ENCODE measurements around the gene CCDC71. TPM values are rescaled to one million over a fixed set of nuclear protein-coding genes. Genes with fewer than 3 reads are reported as not detected.

The CCDC71 gene
- total and polyA plus RNA-seq, 5 donors, result 12.0 to 15.4 (median 13.9) TPM

DNA sequence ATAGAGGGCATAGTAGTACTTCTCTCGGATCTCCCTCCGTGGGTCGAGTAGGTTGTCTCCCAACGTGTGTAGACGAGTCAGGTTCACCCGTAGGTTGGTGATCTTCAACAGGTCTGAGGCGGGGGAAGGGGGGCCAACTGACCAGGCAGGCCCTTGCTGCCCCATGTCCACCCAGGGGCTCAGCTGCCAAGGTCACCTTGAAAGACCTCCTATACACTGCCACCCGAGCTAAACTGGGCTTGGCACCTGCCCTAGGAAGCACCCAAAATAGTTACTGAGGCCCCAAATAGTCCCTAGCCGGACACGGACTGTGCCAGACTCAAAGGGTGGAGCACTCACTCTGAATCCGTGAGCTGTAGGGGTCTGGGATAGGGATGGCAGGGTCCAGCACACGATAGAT, 35.1 kb downstream of the CCDC71 start:
- Histone ChIP-seq H3K4me3 (ENCODE audit: low read length) (no peak overlapping the region), H3K4me1 (ENCODE audit: control insufficient read depth, insufficient read depth, low read length) (peaks cover 12% of the 10 kb centered on the region), H3K27me3 (ENCODE audit: control insufficient read depth, insufficient read depth) (no peaks in the 10 kb centered on the region), H3K9me3 (ENCODE audit: control insufficient read depth, low read length) (no peaks in the 10 kb centered on the region), H3K27ac (ENCODE audit: low read length) (peak overlapping the region; percentile 92)
- intact Hi-C loops (cut with DNase I), result no loop called here
- no peak for ATAC-seq
- 58% methylated on average over 12 of the region's 12 CpGs for WGBS
- peak in 2 of 3 donors; percentile 39 to 51 for DNase-seq

DNA sequence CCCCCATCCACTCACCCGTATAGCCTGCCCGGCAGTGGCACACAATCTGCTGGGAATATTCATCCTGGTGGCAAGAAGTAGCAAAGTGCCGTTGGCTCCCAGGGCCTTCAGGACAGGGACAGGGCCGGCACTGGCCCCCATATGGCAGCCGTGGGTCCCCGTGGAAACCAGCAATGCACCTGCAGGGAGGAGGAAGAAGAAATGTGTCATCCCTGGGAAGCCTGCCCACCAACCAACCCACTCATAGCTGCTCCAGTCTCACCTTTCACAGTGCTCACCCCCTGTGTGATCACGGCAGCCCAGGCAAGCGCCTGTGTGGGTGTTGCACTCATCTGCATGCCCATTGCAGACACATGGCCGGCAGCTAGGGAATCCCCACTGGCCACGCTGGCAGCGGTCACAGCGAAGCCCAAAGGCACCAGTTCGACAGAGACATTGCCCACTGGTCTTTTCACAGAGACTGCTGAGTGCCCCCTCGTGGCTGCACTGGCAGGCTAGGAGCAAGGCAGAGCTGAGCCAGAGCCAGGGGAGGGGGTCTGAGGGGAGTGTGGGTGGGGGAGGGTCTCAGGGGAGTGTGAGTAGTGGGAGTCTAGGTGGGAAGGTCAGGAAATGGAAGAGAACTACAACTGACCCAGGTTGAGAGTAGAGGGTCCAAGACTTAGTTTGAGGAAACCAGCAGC, 41.0 kb downstream of the CCDC71 start:
- 78% methylated on average over 14 of the region's 14 CpGs for WGBS
- Histone ChIP-seq H3K9me3 (ENCODE audit: control insufficient read depth, low read length) (no peaks in the 10 kb centered on the region), H3K27me3 (ENCODE audit: control insufficient read depth, insufficient read depth) (no peaks in the 10 kb centered on the region), H3K4me3 (ENCODE audit: low read length) (no peak overlapping the region), H3K4me1 (ENCODE audit: control insufficient read depth, insufficient read depth, low read length) (peaks cover under 1% of the 10 kb centered on the region), H3K27ac (ENCODE audit: low read length) (no peak overlapping the region)
- ATAC-seq (no peak), DNase-seq (peak in 1 of 3 donors; percentile 41)
- intact Hi-C loops (cut with DNase I), result no loop called here

DNA sequence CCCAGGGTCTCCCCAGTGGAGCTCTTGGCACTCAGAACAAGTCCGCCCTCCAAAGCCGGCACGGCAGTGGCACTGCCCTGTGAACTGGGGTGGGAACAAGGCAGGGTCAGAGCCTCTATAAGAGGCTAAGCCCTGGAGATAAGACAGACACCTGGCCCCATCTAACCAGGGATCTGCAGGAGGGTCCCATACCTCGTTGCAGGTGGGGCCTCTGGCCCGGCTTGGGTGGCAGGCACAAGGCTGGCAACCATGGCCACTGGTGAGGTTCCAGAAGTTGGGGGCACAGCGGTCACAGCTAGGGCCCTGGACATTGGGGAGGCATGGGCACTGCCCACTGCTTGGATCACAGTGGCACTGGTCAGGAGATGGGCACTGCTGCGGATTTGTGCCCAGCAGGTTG, 41.9 kb downstream of the CCDC71 start:
- Histone ChIP-seq H3K9me3 (ENCODE audit: control insufficient read depth, low read length) (no peaks in the 10 kb centered on the region), H3K27ac (ENCODE audit: low read length) (no peak overlapping the region), H3K4me1 (ENCODE audit: control insufficient read depth, insufficient read depth, low read length) (peaks cover 6% of the 10 kb centered on the region), H3K4me3 (ENCODE audit: low read length) (no peak overlapping the region), H3K27me3 (ENCODE audit: control insufficient read depth, insufficient read depth) (no peaks in the 10 kb centered on the region)
- ATAC-seq (no peak), DNase-seq (peak in 1 of 3 donors; percentile 43)
- intact Hi-C loops (cut with DNase I), result no loop called here
- WGBS, result 93% methylated on average over 7 of the region's 7 CpGs

DNA sequence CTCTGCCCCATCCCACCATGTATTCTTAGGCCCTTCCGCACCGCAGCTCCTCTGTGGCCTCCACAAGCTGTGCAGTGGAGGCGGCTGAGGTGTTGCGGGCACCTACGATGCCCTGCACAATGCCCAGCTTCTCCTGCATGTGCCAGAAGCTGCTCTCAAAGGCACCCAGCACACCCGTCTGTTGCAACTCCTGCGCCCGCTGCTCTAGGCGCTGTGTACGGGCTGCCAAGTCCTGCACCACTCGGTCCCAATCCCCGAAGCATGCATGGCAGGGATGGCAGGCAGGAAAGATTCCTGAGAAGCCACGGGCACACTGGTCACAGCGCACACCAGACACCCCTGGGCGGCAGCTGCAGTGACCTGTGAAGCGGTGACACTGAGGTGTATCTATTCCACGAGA, 42.4 kb downstream of the CCDC71 start:
- WGBS, result 94% methylated on average over 17 of the region's 17 CpGs
- Histone ChIP-seq H3K9me3 (ENCODE audit: control insufficient read depth, low read length) (no peaks in the 10 kb centered on the region), H3K4me1 (ENCODE audit: control insufficient read depth, insufficient read depth, low read length) (peaks cover 7% of the 10 kb centered on the region), H3K27me3 (ENCODE audit: control insufficient read depth, insufficient read depth) (no peaks in the 10 kb centered on the region), H3K27ac (ENCODE audit: low read length) (no peak overlapping the region), H3K4me3 (ENCODE audit: low read length) (no peak overlapping the region)
- ATAC-seq (no peak), DNase-seq (peak in 1 of 3 donors; percentile 24)
- intact Hi-C loops (cut with DNase I), result no loop called here

DNA sequence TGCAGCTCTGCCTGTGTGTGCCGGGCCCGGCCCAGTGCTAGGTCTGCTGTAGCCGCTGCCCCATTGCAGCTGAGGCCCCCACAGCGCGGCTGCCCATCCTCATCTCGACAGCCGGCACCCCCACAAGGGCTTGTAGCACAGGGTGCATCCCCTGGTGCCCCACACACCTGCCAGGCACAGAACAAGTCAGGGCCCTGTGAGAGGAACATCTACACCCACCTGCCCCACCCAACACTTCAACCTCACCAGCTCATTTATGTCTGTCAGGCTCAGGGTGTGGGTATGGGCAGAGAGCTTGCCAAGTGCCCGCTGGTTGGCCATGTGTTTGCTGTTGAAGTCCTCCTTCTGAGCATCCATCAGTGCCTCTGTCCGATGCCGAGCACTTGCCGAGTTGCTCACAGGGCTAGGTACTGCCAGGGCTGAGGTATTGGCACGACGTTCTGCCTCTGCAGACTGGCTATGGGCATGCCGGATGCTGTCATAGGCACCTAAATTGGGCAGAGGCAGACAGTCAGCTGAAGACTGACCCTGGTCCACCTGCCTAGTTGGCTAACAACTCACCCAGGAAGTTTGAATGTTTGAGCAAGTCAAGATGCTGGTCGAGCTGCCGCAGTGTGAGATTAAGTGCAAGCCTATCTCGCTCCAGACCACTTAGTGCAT, 43.1 kb downstream of the CCDC71 start:
- Histone ChIP-seq H3K27me3 (ENCODE audit: control insufficient read depth, insufficient read depth) (no peaks in the 10 kb centered on the region), H3K27ac (ENCODE audit: low read length) (no peak overlapping the region), H3K9me3 (ENCODE audit: control insufficient read depth, low read length) (no peaks in the 10 kb centered on the region), H3K4me1 (ENCODE audit: control insufficient read depth, insufficient read depth, low read length) (peaks cover 7% of the 10 kb centered on the region), H3K4me3 (ENCODE audit: low read length) (no peak overlapping the region)
- WGBS, result 89% methylated on average over 17 of the region's 17 CpGs
- ATAC-seq (no peak), DNase-seq (peak in 1 of 3 donors; percentile 36)
- intact Hi-C loops (cut with DNase I), result no loop called here

DNA sequence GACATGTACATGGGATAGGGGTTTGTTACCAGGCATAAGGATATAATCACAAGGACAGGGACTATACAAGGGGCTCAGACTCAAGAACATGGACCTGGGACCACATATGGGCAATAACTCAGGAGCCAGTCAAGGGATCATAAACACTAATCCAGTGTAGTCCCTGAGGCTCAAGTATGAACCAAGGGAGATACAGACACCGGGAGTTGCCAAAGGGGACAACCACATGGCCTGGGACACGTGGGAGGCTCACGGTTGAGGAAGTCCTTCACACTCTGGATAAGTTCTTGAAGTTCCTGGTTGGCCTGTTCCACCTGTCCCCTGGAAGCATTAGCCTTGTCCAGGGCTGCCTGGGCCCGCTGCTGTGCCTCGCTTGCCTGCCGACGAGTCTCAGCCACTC, 43.7 kb downstream of the CCDC71 start:
- ATAC-seq (no peak), DNase-seq (no peak)
- Histone ChIP-seq H3K9me3 (ENCODE audit: control insufficient read depth, low read length) (no peaks in the 10 kb centered on the region), H3K27me3 (ENCODE audit: control insufficient read depth, insufficient read depth) (no peaks in the 10 kb centered on the region), H3K4me1 (ENCODE audit: control insufficient read depth, insufficient read depth, low read length) (peaks cover 7% of the 10 kb centered on the region), H3K4me3 (ENCODE audit: low read length) (no peak overlapping the region), H3K27ac (ENCODE audit: low read length) (no peak overlapping the region)
- intact Hi-C loops (cut with DNase I), result no loop called here
- WGBS, result 75% methylated on average over 7 of the region's 7 CpGs

DNA sequence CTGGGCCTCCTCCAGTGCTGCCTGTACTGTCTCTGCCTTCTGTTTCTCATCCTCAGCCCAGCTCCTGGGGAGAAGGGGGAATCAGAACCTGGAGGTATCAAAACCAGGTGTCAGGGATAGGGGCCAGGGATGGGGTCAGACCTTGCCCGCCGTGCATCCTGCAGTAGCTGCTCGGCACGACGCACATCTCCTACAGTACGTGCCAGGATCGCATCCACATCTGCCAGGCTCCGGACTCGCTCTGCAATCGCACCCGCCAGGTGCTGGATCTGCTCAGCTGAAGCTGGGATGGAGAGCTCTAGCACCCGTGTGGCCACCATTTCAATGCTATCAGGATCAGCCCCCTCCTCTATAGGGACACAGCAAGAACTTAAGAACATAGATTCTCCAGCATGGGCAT, 44.1 kb downstream of the CCDC71 start:
- no peaks in the 10 kb centered on the region for H3K27me3 ChIP-seq (ENCODE audit: control insufficient read depth, insufficient read depth)
- DNase-seq (peak in 1 of 3 donors; percentile 60), ATAC-seq (no peak)
- no peak overlapping the region for H3K27ac ChIP-seq (ENCODE audit: low read length)
- H3K4me1 ChIP-seq (ENCODE audit: control insufficient read depth, insufficient read depth, low read length), result peaks cover 7% of the 10 kb centered on the region
- no peak overlapping the region for H3K4me3 ChIP-seq (ENCODE audit: low read length)
- no peaks in the 10 kb centered on the region for H3K9me3 ChIP-seq (ENCODE audit: control insufficient read depth, low read length)
- intact Hi-C loops (cut with DNase I), result no loop called here
- WGBS, result 95% methylated on average over 12 of the region's 12 CpGs

DNA sequence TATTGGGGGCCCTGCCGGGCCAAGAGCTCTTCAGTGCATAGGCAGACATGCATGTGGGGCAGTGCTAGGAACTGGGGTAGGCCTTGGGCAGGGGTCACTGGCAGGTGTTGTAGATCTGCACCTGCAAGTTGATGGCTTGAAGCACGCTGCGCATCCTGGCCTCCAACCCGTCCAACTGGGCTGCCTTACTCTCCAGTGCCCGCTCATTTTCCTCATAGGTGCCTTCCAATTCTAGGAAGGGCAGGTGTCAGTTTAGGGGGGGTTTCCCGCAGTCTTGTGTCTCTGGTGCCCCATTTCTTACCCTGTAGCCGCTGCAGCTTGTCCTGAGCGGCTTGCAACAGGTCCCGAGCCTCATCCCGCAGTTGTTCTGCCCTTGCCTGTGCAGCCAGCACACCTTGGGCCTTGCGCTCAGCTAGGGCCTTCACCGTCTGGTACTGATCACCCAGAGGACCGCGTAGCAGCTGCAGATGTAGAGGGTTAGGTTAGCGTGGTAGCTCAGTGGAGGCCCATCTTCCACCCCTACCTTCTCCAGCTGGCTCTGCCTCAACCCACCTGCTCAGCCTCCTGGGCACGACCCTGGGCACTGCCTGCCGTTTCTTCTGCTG, 44.9 kb downstream of the CCDC71 start:
- H3K9me3 ChIP-seq (ENCODE audit: control insufficient read depth, low read length), result no peaks in the 10 kb centered on the region
- 76% methylated on average over 17 of the region's 17 CpGs for WGBS
- intact Hi-C loops (cut with DNase I), result no loop called here
- ATAC-seq (no peak), DNase-seq (peak in 1 of 3 donors; percentile 57)
- H3K27ac ChIP-seq (ENCODE audit: low read length), result peak overlapping the region; percentile 96
- H3K27me3 ChIP-seq (ENCODE audit: control insufficient read depth, insufficient read depth), result no peaks in the 10 kb centered on the region
- H3K4me1 ChIP-seq (ENCODE audit: control insufficient read depth, insufficient read depth, low read length), result peaks cover 7% of the 10 kb centered on the region
- H3K4me3 ChIP-seq (ENCODE audit: low read length), result peak overlapping the region; percentile 64

DNA sequence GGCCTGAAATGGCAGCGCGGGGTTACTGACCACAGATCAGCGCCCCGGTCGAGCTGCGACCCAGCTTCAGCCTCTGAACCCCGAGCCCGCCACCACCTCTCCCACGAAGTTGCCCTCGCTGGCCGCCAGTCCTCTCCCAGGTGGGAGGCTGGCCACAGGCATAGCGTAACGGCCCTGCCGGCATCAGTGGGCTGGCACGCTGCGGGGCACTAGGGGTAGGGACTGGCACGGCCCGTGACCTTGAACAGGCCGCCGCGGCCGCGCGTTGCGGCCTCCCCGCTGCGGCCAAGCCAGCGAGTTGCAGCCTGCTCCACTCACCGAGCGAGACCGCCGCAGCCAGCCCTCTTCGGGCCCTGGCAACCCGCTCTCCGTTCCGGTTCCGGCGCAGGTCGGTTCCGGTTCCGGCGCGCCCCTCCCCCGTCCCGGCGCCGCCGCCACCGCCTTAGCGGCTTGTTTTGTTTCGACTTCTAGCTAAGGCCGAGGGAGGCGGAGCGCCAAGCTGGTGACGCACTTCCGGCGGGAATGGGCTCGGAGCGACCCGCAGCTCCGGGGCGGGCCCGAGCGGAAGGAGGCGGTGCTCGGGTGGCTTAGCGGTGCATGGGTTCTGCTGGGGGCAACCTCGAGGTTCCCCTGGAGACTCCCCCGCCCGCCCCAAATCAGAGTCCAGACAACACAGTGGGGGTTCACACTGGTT, 45.5 kb downstream of the CCDC71 start, which contains the start of gene USP19:
USP19 (minus strand) TSS at position 386 of the 694 bp plus-strand sequence. CDS start 1,678 bp downstream, outside the sequence.
- whole genome bisulfite sequencing, result under 1% methylated on average over 70 of the region's 70 CpGs

DNA sequence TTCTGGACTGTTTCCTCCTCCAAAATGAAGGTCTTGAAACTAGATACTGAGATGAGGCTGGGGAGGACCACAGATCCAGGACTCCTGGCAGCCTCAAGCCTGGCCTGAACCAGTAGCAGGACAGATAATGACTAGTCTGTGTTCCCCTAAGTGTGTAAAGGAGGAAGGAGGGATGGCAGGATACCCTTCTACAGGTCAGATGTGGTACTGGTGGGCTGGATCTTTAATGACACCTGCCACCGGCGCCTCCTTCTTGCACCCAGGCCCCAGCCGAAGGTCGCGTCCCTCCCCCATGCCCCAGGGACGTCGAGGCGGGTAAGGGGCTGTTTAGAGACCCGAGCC, 46.1 kb downstream of the CCDC71 start:
- DNase-seq (no peak), ATAC-seq (no peak)
- peak overlapping the region; percentile 64 for H3K4me3 ChIP-seq (ENCODE audit: low read length)
- H3K4me1 ChIP-seq (ENCODE audit: control insufficient read depth, insufficient read depth, low read length), result peaks cover 7% of the 10 kb centered on the region
- intact Hi-C loops (cut with DNase I), result no loop called here
- H3K9me3 ChIP-seq (ENCODE audit: control insufficient read depth, low read length), result no peaks in the 10 kb centered on the region
- peak overlapping the region; percentile 96 for H3K27ac ChIP-seq (ENCODE audit: low read length)
- 0% methylated on average over 9 of the region's 9 CpGs for WGBS
- H3K27me3 ChIP-seq (ENCODE audit: control insufficient read depth, insufficient read depth), result no peaks in the 10 kb centered on the region

More for the DNA sequence above, 45.5 kb downstream of the CCDC71 start, which contains the start of gene USP19:
- Histone ChIP-seq H3K4me3 (ENCODE audit: low read length) (peak within 1 kb of the TSS; percentile 64), H3K4me1 (ENCODE audit: control insufficient read depth, insufficient read depth, low read length) (peaks cover 7% of the 10 kb centered on the region), H3K27ac (ENCODE audit: low read length) (peak within 1 kb of the TSS; percentile 96), H3K27me3 (ENCODE audit: control insufficient read depth, insufficient read depth) (no peaks in the 10 kb centered on the region), H3K9me3 (ENCODE audit: control insufficient read depth, low read length) (no peaks in the 10 kb centered on the region)
- intact Hi-C loops (cut with DNase I), result no loop called here
- peak; percentile 96 to 99 (median 99) for DNase-seq
- peak; percentile 91 to 92 for ATAC-seq

DNA sequence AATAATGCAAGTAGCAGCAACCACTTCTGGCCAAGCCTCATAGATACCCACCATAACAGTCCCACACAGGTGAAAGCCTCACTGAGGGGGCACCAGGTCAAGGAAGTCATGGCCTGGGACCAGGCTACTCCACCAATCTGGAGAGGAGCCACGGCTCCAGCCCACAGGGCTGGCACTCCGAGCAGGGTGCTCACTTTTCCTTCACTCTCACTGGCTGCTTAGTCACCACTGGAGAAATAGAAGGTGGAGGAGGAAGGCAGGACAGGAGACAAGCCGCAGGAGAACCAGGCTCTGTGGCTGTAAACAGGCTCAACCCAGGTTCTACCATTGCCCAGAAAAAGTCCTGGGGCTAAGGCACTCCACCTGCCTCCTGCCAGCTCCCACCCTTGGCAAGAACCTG, 46.7 kb downstream of the CCDC71 start:
- Histone ChIP-seq H3K9me3 (ENCODE audit: control insufficient read depth, low read length) (no peaks in the 10 kb centered on the region), H3K27ac (ENCODE audit: low read length) (peak overlapping the region; percentile 96), H3K27me3 (ENCODE audit: control insufficient read depth, insufficient read depth) (no peaks in the 10 kb centered on the region), H3K4me3 (ENCODE audit: low read length) (peak overlapping the region; percentile 64), H3K4me1 (ENCODE audit: control insufficient read depth, insufficient read depth, low read length) (peaks cover 7% of the 10 kb centered on the region)
- DNase-seq (peak in 1 of 3 donors; percentile 39), ATAC-seq (no peak)
- 62% methylated on average over 3 of the region's 3 CpGs for WGBS
- intact Hi-C loops (cut with DNase I), result no loop called here
